Left ventricle myocardium inferior (tissue), 1 donor: Measurements from ENCODE around the gene ZCWPW2. TPM values are rescaled to one million over a fixed set of nuclear protein-coding genes. Genes with fewer than 3 reads are reported as not detected.

ENCODE experiments used
- DNase-seq: peaks from one replicate; pipeline ENCODE4 v3.0.0-alpha.2; 2020
- H3K27ac ChIP-seq: fragments of 200-600 bp; replicated peaks from 2 replicates; pipeline ENCODE4 v1.8.0; 2021
- H3K27me3 ChIP-seq: fragments of 200-600 bp; 2 replicates; pipeline ENCODE4 v1.8.0; 2021; ENCODE audit warnings: low read depth
- H3K36me3 ChIP-seq: fragments of 200-600 bp; 2 replicates; pipeline ENCODE4 v1.8.0; 2021
- H3K4me1 ChIP-seq: fragments of 200-600 bp; 2 replicates; pipeline ENCODE4 v1.8.0; 2021
- H3K4me3 ChIP-seq: fragments of 200-600 bp; 2 replicates; pipeline ENCODE4 v1.8.0; 2021; ENCODE audit warnings: mild to moderate bottlenecking, moderate library complexity
- H3K9me3 ChIP-seq: fragments of 200-600 bp; replicated peaks from 2 replicates; pipeline ENCODE4 v1.8.0; 2021
- intact Hi-C: fragments of 100-400 bp; cut with micrococcal nuclease; formaldehyde crosslinking; loops from one replicate; pipeline ENCODE4 v1.11.0; 2022
- total RNA-seq: library from RNA; stranded (reverse); fragmentation: NEBNext Ultra II Directional; extraction: Animal tissue kit (Norgen Biotek cat#: 25700); gene quantifications from one replicate; pipeline ENCODE4 v1.2.1, GENCODE V29; 2021
- TF ChIP-seq, protein P1 (sequence below): fragments of 200-600 bp; IDR thresholded peaks from 2 replicates; pipeline ENCODE4 v1.8.0; 2021; ENCODE audit warnings: antibody characterized with exemption, mild to moderate bottlenecking, borderline replicate concordance
- donor health status: DM: no; HTN: yes; CAD: no; lungs with severe emphysema.

ZCWPW2 gene
- total RNA-seq, 1 donor from 2014 or later: 2.2 TPM

DNA sequence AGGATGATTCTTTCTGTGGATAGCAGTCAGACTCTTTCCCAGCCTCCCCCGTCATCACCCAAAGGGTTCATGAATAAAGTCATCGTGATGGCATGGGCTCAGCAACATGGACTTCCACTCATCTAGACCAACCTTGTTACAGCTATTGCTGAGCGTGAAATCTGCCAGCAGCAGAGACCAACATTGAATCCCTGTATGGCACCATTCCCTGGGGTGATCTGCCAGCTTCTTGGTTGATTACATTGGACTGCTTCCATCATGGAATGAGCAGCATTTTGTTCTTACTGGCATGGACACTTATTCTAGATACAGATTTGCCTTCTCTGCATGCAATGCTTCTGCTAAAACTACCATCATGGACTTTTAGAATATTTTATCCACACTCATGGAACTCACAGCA lies 195.7 kb downstream of the ZCWPW2 start:
- H3K27ac ChIP-seq: no peak overlapping the region
- H3K36me3 ChIP-seq: peaks cover 4% of the 10 kb centered on the region
- no peaks in the 10 kb centered on the region for H3K4me1 ChIP-seq
- intact Hi-C loops: no loop called here
- no peak for DNase-seq
- no peaks in the 10 kb centered on the region for H3K27me3 ChIP-seq
- peaks cover 27% of the 10 kb centered on the region for H3K9me3 ChIP-seq
- H3K4me3 ChIP-seq: no peak overlapping the region
- TF ChIP-seq, protein P1, sequence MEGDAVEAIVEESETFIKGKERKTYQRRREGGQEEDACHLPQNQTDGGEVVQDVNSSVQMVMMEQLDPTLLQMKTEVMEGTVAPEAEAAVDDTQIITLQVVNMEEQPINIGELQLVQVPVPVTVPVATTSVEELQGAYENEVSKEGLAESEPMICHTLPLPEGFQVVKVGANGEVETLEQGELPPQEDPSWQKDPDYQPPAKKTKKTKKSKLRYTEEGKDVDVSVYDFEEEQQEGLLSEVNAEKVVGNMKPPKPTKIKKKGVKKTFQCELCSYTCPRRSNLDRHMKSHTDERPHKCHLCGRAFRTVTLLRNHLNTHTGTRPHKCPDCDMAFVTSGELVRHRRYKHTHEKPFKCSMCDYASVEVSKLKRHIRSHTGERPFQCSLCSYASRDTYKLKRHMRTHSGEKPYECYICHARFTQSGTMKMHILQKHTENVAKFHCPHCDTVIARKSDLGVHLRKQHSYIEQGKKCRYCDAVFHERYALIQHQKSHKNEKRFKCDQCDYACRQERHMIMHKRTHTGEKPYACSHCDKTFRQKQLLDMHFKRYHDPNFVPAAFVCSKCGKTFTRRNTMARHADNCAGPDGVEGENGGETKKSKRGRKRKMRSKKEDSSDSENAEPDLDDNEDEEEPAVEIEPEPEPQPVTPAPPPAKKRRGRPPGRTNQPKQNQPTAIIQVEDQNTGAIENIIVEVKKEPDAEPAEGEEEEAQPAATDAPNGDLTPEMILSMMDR: no peak

DNA sequence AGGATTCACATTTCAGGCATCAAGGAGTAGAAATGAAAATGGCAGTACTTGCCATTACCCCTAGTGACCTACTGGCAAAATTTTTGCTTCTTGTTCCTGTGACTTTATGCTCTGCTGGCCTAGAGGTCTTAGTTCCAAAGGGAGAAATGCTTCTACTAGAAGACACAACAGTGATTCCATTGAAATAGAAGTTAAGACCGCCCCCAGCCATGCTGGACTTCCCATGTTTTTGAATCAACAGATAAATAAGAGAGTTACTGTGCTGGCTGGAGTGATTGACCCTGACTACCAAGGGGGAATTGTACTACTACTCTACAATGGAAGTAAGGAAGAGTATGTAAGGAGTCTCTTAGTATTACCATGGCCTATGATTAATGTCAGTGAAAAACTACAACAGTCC lies 196.3 kb downstream of the ZCWPW2 start:
- TF ChIP-seq, protein P1: no peak
- intact Hi-C loops: no loop called here
- Histone ChIP-seq H3K4me1 (no peaks in the 10 kb centered on the region), H3K27me3 (no peaks in the 10 kb centered on the region), H3K4me3 (no peak overlapping the region), H3K27ac (no peak overlapping the region), H3K36me3 (peaks cover 4% of the 10 kb centered on the region), H3K9me3 (peaks cover 25% of the 10 kb centered on the region)
- no peak for DNase-seq

DNA sequence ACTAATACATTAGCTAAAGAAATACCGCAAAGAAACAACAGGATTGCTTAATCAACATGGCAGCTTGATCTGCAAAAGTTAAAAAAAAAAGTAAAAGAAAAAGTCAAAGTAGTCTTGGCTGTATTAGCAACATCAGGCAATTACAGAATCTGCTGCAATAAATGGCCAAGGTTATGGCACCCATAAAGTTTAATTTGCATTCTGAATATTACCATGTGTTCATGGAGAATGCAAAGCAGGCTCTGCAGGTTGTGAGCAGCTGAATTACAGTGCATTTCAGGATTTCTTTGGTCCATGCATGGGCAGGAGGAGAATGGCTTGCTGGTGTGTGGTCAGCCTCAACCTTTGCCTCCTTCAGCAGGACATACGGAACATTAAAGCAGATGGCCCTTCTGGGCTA lies 199.2 kb downstream of the ZCWPW2 start:
- TF ChIP-seq, protein P1: no peak
- Histone ChIP-seq H3K4me3 (no peak overlapping the region), H3K27ac (no peak overlapping the region), H3K9me3 (peaks cover 9% of the 10 kb centered on the region), H3K27me3 (no peaks in the 10 kb centered on the region), H3K36me3 (no peaks in the 10 kb centered on the region), H3K4me1 (no peaks in the 10 kb centered on the region)
- DNase-seq: no peak
- intact Hi-C loops: no loop called here

GRCh38 chr3:28553175-28553574 lies 204.7 kb downstream of the ZCWPW2 start:
- Histone ChIP-seq H3K36me3 (no peaks in the 10 kb centered on the region), H3K27ac (no peak overlapping the region), H3K4me3 (no peak overlapping the region), H3K27me3 (no peaks in the 10 kb centered on the region), H3K9me3 (peaks cover 4% of the 10 kb centered on the region), H3K4me1 (no peaks in the 10 kb centered on the region)
- intact Hi-C loops: no loop called here
- TF ChIP-seq, protein P1: no peak
- DNase-seq: no peak

DNA sequence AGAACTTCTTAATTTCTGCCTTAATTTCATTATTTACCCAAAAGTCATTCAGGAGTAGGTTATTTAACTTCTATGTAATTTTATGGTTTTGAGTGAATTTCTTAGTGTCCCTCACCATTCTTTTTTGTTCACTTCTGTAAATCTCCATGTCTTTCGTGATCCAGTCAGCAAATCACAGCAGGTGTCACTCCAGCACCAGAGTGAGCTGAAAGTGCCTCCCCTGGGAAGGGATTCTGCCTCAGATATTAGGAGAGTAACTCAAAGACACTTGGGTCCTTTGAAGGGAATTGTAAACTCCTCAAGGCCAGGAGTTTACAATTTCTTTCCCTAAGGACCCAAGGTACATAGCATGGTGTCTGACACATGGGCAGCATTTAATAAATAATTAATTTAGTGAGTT lies 207.7 kb downstream of the ZCWPW2 start:
- intact Hi-C loops: no loop called here
- TF ChIP-seq, protein P1: no peak
- no peak overlapping the region for H3K4me3 ChIP-seq
- no peaks in the 10 kb centered on the region for H3K36me3 ChIP-seq
- H3K9me3 ChIP-seq: peaks cover 4% of the 10 kb centered on the region
- no peak overlapping the region for H3K27ac ChIP-seq
- no peak for DNase-seq
- H3K27me3 ChIP-seq: no peaks in the 10 kb centered on the region
- no peaks in the 10 kb centered on the region for H3K4me1 ChIP-seq

DNA sequence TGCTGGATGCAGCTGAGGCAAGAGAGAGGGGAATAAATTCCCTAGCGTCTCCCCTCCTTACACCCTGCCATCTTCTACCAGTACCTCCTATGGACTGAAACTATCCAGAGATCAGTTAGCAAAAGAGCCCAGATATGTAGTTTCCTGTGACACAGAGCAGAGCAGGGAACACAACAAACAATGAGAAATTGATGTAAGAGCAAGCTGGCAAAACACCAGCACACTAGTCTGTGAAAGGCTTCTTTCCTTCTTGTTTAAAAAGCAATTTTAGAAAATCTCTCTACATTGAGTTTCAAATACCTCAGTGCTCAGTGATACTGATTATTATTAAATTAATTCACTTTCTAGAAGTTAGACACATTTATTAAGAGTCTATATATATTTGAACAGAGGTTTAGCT lies 215.7 kb downstream of the ZCWPW2 start:
- H3K4me1 ChIP-seq: no peaks in the 10 kb centered on the region
- no peaks in the 10 kb centered on the region for H3K36me3 ChIP-seq
- TF ChIP-seq, protein P1: no peak
- no peaks in the 10 kb centered on the region for H3K27me3 ChIP-seq
- no peak overlapping the region for H3K4me3 ChIP-seq
- intact Hi-C loops: no loop called here
- peaks cover 8% of the 10 kb centered on the region for H3K9me3 ChIP-seq
- no peak overlapping the region for H3K27ac ChIP-seq
- no peak for DNase-seq
